ENCODE measurements around the gene SPPL2C. TPM values are rescaled to one million over a fixed set of nuclear protein-coding genes. Genes with fewer than 3 reads are reported as not detected.

Gene SPPL2C
- total RNA-seq, 2 donors from 2014 or later = not detected

GRCh38 chr17:45867171-45867570 is 22.5 kb downstream of the SPPL2C start:
- DNase-seq (ENCODE audit: low spot score) = no peak
- intact Hi-C loops (cut with DNase I) = no loop called here

DNA sequence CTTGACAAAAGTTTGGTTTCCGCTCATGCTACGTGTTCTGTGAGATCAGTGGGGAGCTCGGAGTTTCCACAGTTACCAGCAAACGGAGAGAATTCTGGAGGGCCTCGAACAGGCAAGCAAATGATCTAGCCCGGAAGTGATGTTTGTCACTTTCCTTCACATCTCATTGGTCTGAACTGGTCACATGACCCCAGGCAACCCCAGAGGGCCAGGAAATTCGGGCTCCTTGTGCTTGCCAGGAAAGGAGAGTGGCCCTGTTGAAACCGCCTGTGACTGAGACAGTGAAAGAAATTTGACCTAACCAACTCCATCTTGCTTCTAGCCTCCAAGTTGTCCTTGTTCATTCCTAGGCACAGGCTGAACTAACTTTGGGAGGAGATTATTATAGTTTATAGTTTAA is 23.0 kb downstream of the SPPL2C start:
- intact Hi-C loops (cut with DNase I) = no loop called here

GRCh38 chr17:45868276-45868675 is 23.6 kb downstream of the SPPL2C start:
- intact Hi-C loops (cut with DNase I) = no loop called here
- DNase-seq (ENCODE audit: low spot score) = peak; percentile 43

More for the DNA sequence above, 23.0 kb downstream of the SPPL2C start:
- DNase-seq (ENCODE audit: low spot score) = peak; percentile 44

GRCh38 chr17:45869676-45870341 is 25.1 kb downstream of the SPPL2C start:
- no peak for DNase-seq (ENCODE audit: low spot score)
- intact Hi-C loops (cut with DNase I) = no loop called here

GRCh38 chr17:45870342-45870974 is 25.8 kb downstream of the SPPL2C start:
- intact Hi-C loops (cut with DNase I) = no loop called here
- no peak for DNase-seq (ENCODE audit: low spot score)

GRCh38 chr17:45871718-45872117 is 27.0 kb downstream of the SPPL2C start:
- DNase-seq (ENCODE audit: low spot score) = no peak
- intact Hi-C loops (cut with DNase I) = no loop called here

DNA sequence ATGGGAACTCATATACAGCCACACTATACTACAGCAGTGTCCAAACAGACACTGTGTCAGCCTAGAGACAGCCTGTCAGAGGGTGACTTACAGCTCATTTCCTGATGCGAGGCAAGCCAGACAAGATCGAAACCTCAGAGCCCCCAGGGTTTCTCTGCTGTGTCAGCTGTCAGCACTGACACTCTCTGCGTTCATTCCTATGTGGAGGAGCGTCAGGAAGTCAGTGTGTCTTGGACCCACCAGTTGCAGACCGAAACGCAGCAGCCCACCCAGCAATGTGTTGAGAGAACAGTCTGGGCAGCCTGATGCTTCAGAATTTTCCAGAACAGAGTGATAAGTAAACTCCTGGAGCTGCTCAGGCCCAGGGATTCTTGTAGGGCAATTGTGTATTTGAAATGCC is 29.0 kb downstream of the SPPL2C start:
- intact Hi-C loops (cut with DNase I) = no loop called here
- DNase-seq (ENCODE audit: low spot score) = no peak

DNA sequence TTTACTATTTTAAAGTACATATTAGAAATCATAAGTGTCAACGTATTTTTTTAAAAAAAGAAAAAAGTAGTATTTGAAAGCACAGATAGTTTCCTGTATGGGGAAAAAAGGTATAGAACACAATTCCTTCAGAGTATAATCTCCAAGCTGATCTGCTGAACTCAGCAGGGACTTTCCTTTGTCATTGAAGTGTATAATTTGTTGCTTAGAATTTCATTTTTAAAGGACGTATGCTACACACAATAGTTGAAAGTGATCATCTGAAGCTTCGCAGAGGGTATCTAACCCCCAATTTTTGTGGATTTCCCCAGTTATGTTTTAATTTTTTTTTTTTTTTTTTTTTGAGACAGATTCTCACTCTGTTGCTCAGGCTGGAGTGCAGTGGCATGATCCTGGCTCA is 29.5 kb downstream of the SPPL2C start:
- no peak for DNase-seq (ENCODE audit: low spot score)
- intact Hi-C loops (cut with DNase I) = no loop called here

GRCh38 chr17:45876539-45876938 is 31.9 kb downstream of the SPPL2C start:
- no peak for DNase-seq (ENCODE audit: low spot score)
- intact Hi-C loops (cut with DNase I) = no loop called here

DNA sequence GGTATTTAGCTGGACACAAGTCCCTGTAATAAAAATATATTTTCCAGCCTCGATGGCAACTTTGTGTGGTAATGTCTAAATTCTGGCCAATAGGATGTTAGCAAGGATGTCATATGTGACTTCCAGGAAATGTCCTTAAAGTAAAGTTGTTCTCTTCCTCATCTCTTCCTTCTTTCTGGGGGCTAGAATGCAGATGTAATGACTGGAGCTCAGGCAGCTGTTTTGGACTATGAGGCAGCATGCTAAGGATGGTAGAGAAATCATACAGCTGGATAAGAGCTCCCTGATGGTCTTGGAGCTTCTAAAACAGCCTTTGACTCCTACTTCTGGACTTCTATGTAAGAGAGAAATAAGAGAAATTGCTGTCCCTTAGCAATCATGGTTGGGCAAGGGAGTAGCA is 32.8 kb downstream of the SPPL2C start:
- intact Hi-C loops (cut with DNase I) = no loop called here
- DNase-seq (ENCODE audit: low spot score) = no peak

DNA sequence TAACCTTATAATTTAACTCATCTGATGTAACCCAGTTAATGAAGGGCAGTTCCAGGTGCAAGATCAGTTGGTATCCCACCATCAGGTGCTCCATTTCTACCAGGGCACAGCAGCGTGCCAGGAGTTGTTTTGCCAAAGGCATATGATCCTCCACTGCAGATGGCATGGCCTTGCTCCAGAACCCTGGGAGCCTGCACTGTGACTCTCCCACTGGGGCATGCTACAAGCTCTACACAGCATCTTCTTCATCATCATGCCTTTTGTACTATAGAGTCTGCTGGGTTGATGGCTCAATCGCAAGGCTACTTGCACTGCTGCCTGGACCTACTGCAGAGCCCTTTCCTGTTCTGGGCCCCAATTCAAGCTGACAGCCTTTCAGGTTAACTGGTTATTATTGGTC is 38.4 kb downstream of the SPPL2C start:
- no peak for DNase-seq (ENCODE audit: low spot score)
- intact Hi-C loops (cut with DNase I) = no loop called here

DNA sequence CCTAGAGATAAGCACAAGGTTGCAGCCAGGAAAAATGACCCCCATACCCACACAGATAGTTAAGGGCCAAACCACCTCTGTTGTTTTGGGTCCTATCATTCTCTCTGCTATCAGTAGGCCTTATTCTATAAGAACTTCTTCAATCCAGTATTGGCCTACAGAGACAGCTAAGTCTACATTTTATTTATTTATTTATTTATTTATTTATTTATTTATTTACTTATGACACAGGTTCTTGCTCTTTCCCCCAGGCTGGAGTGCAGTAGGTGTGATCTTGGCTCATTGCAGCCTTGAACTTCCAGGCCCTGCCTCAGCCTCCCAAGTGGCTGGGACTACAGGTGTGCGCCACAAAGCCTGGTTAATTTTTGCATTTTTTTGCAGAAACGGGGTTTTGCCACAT is 42.2 kb downstream of the SPPL2C start:
- intact Hi-C loops (cut with DNase I) = no loop called here
- DNase-seq (ENCODE audit: low spot score) = no peak

GRCh38 chr17:45888392-45888791 is 43.7 kb downstream of the SPPL2C start:
- intact Hi-C loops (cut with DNase I) = no loop called here

DNA sequence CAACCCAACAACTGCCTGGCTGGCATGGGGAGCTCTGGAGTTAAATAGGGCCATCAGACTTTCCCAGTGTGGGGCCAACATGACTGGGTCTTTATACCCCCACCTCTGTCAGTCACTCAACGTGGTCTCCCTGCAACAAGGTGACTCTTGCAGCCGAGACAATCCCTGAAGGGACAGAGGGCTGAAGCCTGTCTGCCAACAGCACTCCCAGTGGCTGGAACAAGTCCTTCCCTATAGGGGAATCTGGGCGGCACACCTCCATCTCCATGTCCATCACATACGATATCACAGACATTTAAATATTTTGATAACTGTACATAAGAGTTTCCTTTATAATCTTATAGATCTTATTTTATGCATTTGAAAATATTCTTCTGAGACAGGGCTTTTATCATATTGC is 44.9 kb downstream of the SPPL2C start:
- DNase-seq (ENCODE audit: low spot score) = no peak
- intact Hi-C loops (cut with DNase I) = no loop called here

More at GRCh38 chr17:45888392-45888791, 43.7 kb downstream of the SPPL2C start:
- DNase-seq (ENCODE audit: low spot score) = no peak

GRCh38 chr17:45893725-45894021 is 49.0 kb downstream of the SPPL2C start:
- intact Hi-C loops (cut with DNase I) = no loop called here
- no peak for DNase-seq (ENCODE audit: low spot score)

DNA sequence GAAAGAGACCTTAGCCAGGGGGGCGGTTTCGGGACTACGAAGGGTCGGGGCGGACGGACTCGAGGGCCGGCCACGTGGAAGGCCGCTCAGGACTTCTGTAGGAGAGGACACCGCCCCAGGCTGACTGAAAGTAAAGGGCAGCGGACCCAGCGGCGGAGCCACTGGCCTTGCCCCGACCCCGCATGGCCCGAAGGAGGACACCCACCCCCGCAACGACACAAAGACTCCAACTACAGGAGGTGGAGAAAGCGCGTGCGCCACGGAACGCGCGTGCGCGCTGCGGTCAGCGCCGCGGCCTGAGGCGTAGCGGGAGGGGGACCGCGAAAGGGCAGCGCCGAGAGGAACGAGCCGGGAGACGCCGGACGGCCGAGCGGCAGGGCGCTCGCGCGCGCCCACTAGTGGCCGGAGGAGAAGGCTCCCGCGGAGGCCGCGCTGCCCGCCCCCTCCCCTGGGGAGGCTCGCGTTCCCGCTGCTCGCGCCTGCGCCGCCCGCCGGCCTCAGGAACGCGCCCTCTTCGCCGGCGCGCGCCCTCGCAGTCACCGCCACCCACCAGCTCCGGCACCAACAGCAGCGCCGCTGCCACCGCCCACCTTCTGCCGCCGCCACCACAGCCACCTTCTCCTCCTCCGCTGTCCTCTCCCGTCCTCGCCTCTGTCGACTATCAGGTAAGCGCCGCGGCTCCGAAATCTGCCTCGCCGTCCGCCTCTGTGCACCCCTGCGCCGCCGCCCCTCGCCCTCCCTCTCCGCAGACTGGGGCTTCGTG is 49.5 kb downstream of the SPPL2C start, which contains the start of gene MAPT:
TSS of gene MAPT (plus strand) at position 533 of the 763 bp plus-strand sequence. CDS start 67,784 bp downstream, outside the sequence.
- intact Hi-C loops (cut with DNase I) = no loop called here
- peak; percentile 97 for DNase-seq (ENCODE audit: low spot score)

DNA sequence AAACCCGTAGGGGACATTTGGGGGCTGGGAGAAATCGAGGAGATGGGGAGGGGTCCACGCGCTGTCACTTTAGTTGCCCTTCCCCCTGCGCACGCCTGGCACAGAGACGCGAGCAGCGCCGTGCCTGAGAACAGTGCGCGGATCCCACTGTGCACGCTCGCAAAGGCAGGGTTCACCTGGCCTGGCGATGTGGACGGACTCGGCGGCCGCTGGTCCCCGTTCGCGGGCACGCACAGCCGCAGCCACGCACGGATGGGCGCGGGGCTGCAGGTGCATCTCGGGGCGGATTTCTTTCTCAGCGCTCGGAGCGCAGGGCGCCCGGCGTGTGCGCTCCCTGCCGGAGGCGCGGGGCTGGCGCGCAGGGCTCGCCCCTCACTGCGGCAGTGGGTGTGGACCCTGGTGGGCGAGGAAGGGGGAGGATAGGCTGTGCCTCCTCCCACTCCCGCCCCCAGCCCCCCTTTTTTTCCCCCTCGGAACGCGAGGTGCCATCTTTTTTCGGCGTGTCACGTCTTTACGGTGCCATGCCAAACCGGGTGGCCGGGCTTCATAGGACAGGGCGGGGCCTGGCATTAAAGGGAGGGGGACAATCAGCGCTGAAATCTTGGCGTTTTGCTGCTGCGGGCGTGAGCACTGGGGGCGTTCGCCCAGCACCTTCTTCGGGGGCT is 50.8 kb downstream of the SPPL2C start:
- no peak for DNase-seq (ENCODE audit: low spot score)
- intact Hi-C loops (cut with DNase I) = no loop called here

- no peak for DNase-seq (ENCODE audit: low spot score)
- intact Hi-C loops (cut with DNase I) = no loop called here
These were observed 51.5 kb downstream of the SPPL2C start for GRCh38 chr17:45895969-45896785.

All from posterior vena cava (tissue), 2 donors.